ENCODE measurements around the gene STAT2. TPM values are rescaled to one million over a fixed set of nuclear protein-coding genes. Genes with fewer than 3 reads are reported as not detected.

The STAT2 gene
- total and polyA plus RNA-seq, 2 of the 13 experiments (the other 11 are each of a cell fraction or from before 2014, with no cell fraction given), result 43.5 to 84.6 TPM

DNA sequence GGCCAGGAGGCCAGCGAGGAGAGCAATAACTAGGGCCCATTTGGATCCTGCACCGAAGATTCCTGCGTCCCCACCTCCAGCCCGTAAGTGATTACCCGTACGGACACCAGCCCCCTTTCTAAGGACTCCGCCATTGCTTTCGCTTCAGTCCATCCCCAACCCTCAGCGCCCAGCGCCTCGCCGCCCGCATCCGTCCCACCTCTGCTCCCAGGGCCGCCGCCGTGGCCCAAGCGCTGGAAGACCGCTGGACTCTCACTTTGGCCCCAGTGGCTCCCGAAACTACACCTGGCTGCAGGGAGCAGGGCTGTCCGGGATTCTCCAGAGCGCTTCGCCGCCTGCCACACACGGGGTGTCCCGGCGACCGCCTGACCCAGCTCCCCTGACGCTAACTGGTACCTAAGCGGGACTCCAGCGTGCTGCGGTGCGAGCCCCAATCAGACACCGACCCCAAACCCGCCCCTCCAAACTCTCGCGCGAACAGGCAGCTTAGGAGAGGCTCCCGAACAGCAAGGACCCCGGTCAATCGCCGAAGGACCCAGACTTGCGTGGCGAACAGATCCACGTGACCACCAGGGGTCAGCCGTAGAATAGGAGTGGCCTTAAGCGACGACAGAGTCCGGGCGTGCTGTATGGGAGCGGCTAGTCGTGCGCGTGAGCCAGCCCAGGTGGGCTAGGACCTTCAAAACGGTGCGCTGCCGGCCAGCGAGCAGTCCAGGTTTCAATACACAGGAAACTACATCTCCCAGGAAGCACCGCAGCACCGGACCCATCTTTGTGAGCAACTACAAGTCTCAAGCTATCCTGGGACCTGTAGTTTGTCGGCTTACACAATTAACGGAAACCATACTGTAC, 44.1 kb downstream of the STAT2 start, which contains the start of gene CNPY2 (continued):
- TF ChIP-seq NFE2 (CRISPR knock-in tag; IDR thresholded peaks at IDR 0.05) (no peak), ZNF337 (CRISPR knock-in tag; IDR thresholded peaks at IDR 0.05; ENCODE audit: borderline replicate concordance, low read depth) (0 out of 2 replicates have a peak, but pooled peaks have one; percentile 59), ATRX (CRISPR knock-in tag; IDR thresholded peaks at IDR 0.05; ENCODE audit: borderline replicate concordance) (no peak), RARA (CRISPR knock-in tag; IDR thresholded peaks at IDR 0.05) (no peak; the same call in 1 of the 2 replicates), REST (IDR thresholded peaks at IDR 0.05; ENCODE audit: borderline replicate concordance in 1 of 2, low read depth in 1 of 2, low read length in 2 of 2) (no peak), ZNF24 (IDR thresholded peaks at IDR 0.05) (no peak), ZNF510 (CRISPR knock-in tag; IDR thresholded peaks at IDR 0.05; ENCODE audit: low read depth) (no peak; the same call in none of the 2 replicates), BRF2 (CRISPR knock-in tag; IDR thresholded peaks at IDR 0.05) (no peak), ZNF225 (CRISPR knock-in tag; IDR thresholded peaks at IDR 0.05) (no peak), ADNP (CRISPR knock-in tag; IDR thresholded peaks at IDR 0.05) (no peak), HMG20B (CRISPR knock-in tag; conservative IDR thresholded peaks at IDR 0.05) (0 out of 2 replicates have a peak, but pooled peaks have one; percentile 24), MNT (IDR thresholded peaks at IDR 0.05) (peak; percentile 75)
